Measurements from ENCODE around the gene SWSAP1.

GRCh38 chr19:11335449-11336146 is 38.9 kb upstream of the SWSAP1 start:
- TF ChIP-seq EZH2 (IDR thresholded peaks at IDR 0.05; ENCODE audit: borderline replicate concordance, low read depth, low read length) (no peak), CTCF (IDR thresholded peaks at IDR 0.05 in 2 of 3, conservative IDR thresholded peaks at IDR 0.05 in 1 of 3; ENCODE audit: insufficient read depth in 2 of 3, low read depth in 1 of 3, low read length in 3 of 3) (no peak), TCF7 (IDR thresholded peaks at IDR 0.05; ENCODE audit: borderline replicate concordance) (no peak), CHD2 (IDR thresholded peaks at IDR 0.05; ENCODE audit: low read depth, low read length) (no peak), KLF16 (IDR thresholded peaks at IDR 0.05) (no peak), ZNF785 (CRISPR knock-in tag; IDR thresholded peaks at IDR 0.05) (no peak), POLR2A (conservative IDR thresholded peaks at IDR 0.05) (no peak), ZBTB33 (CRISPR knock-in tag; IDR thresholded peaks at IDR 0.05) (no peak), RCOR1 (IDR thresholded peaks at IDR 0.05; ENCODE audit: borderline replicate concordance in 1 of 2, low read depth in 2 of 2, low read length in 2 of 2) (no peak), ZBED1 (IDR thresholded peaks at IDR 0.05) (no peak)
